HepG2 (cell line): ENCODE data around the gene CCDC87. TPM values are rescaled to one million over a fixed set of nuclear protein-coding genes. Genes with fewer than 3 reads are reported as not detected.

Source experiments
- ATAC-seq: fragments of 200-7000 bp; cut with Tn5 transposase; 3 replicates; pipeline ENCODE4 v1.9.1; 2020; ENCODE audit warnings: mild to moderate bottlenecking, moderate library complexity
- BruUV-seq: library from RNA; stranded (reverse); fragments of 400-500 nt; replicated peaks from 2 replicates; lab custom pipeline; 2021; lab: Mats Ljungman, UMichigan
- CTCF ChIA-PET: fragments of 300-600 bp; formaldehyde crosslinking; extraction: SDS; loops from one replicate; lab custom pipeline; 2021; ENCODE audit warnings: low total read pairs, inconsistent platforms, low intra/inter-chr PET ratio; lab: Yijun Ruan, JAX
- POLR2A ChIA-PET: fragments of 350-600 bp; sonication (Branson Sonifier 250); formaldehyde crosslinking; loops from one replicate; lab custom pipeline; 2020; ENCODE audit warnings: antibody characterized with exemption, inconsistent platforms; lab: Yijun Ruan, JAX
- DNase-seq: peaks from one replicate; pipeline ENCODE4 v3.0.0-alpha.2; 2015; ENCODE audit warnings: low spot score
- FAIRE-seq: peaks from 3 replicates; lab custom pipeline; 2011; peaks lifted over from hg19 to GRCh38; lab: Jason Lieb, UNC
- H2AFZ ChIP-seq: one replicate; pipeline ENCODE4 v1.6.1; 2011; ENCODE audit warnings: low read length, inconsistent platforms
- H3K27ac ChIP-seq: fragments of 300-600 bp; 3 replicates; pipeline ENCODE4 v1.8.0; 2011; ENCODE audit warnings: mixed run types, mild to moderate bottlenecking, mixed read lengths, low read length, inconsistent platforms; ENCODE audit not compliant: insufficient read depth; ENCODE audit errors: extremely low read length
- H3K27me3 ChIP-seq, 2 experiments: fragments of 200-600 bp in 1 of 2; 2 replicates in 1 of 2; 3 replicates in 1 of 2; pipeline versions ENCODE4 v1.6.0 to v1.8.0; 2011; ENCODE audit warnings: low read length in 2 of 2, mild to moderate bottlenecking in 2 of 2, moderate library complexity in 2 of 2, inconsistent platforms in 1 of 2; ENCODE audit not compliant: insufficient read depth in 2 of 2, control insufficient read depth in 1 of 2
- H3K36me3 ChIP-seq, 2 experiments: fragments of 200-600 bp in 1 of 2; replicated peaks in 1 of 2; 2 replicates in 1 of 2; 3 replicates in 1 of 2; pipeline versions ENCODE4 v1.5.1 to v1.8.0; 2011; ENCODE audit warnings: low read length in 2 of 2, inconsistent platforms in 1 of 2; ENCODE audit not compliant: insufficient read depth in 2 of 2, control insufficient read depth in 1 of 2
- H3K4me1 ChIP-seq: 2 replicates; pipeline ENCODE4 v1.5.1; 2012; ENCODE audit warnings: low read length, inconsistent platforms; ENCODE audit not compliant: insufficient read depth
- H3K4me2 ChIP-seq: 2 replicates; pipeline ENCODE4 v1.6.0; 2011; ENCODE audit warnings: low read depth, low read length, inconsistent platforms
- H3K4me3 ChIP-seq, 3 experiments: fragments of 200-600 bp in 1 of 3; sonication (generic), shearing (Covaris generic) in 1 of 3; replicated peaks in 1 of 3; 2 replicates each; pipeline ENCODE4 v1.5.1; 2011 to 2016; ENCODE audit warnings: low read length in 3 of 3, inconsistent platforms in 2 of 3, low read depth in 2 of 3, mild to moderate bottlenecking in 2 of 3, control low read depth in 1 of 3, mixed read lengths in 1 of 3; ENCODE audit not compliant: insufficient read depth in 1 of 3
- H3K79me2 ChIP-seq: one replicate; pipeline ENCODE4 v1.6.1; 2011; ENCODE audit warnings: low read length, inconsistent platforms; ENCODE audit not compliant: insufficient read depth
- H3K9ac ChIP-seq: 2 replicates; pipeline ENCODE4 v1.6.0; 2011; ENCODE audit warnings: mild to moderate bottlenecking, low read depth, low read length, inconsistent platforms; ENCODE audit not compliant: insufficient read depth
- H3K9me3 ChIP-seq: 2 replicates; pipeline ENCODE4 v1.5.1; 2012; ENCODE audit warnings: mild to moderate bottlenecking, low read length
- H4K20me1 ChIP-seq: 2 replicates; pipeline ENCODE4 v1.6.0; 2011; ENCODE audit warnings: inconsistent platforms, mild to moderate bottlenecking, low read length, moderate library complexity; ENCODE audit not compliant: insufficient read depth
- AGO2 ChIP-seq: fragments of 200-400 bp; formaldehyde crosslinking; optimal IDR thresholded peaks from 2 replicates; pipeline ENCODE3; 2017; ENCODE audit warnings: mild to moderate bottlenecking, low read depth, low read length, moderate library complexity
- FOXO1 ChIP-seq: sonication (generic); formaldehyde crosslinking; IDR thresholded peaks from 2 replicates; pipeline ENCODE4 v1.4.0; 2020; ENCODE audit warnings: missing genetic modification reagents
- HIC2 ChIP-seq: sonication (generic); formaldehyde crosslinking; IDR thresholded peaks from 2 replicates; pipeline ENCODE4 v1.9.0; 2022; ENCODE audit warnings: low read depth, missing genetic modification reagents
- MAX ChIP-seq: IDR thresholded peaks from 2 replicates; pipeline ENCODE4 v1.6.1; 2012; ENCODE audit warnings: inconsistent platforms
- MNT ChIP-seq: fragments of 450-650 bp; IDR thresholded peaks from 2 replicates; pipeline ENCODE4 v1.6.1; 2016
- MTA1 ChIP-seq: sonication (generic); formaldehyde crosslinking; IDR thresholded peaks from 2 replicates; pipeline ENCODE4 v1.4.0; 2020; ENCODE audit warnings: missing genetic modification reagents, mild to moderate bottlenecking, borderline replicate concordance
- NFE2L2 ChIP-seq: fragments of 150-350 bp; IDR thresholded peaks from 2 replicates; pipeline ENCODE4 v1.6.1; 2014; ENCODE audit warnings: low read length
- PBX3 ChIP-seq: sonication (generic); formaldehyde crosslinking; IDR thresholded peaks from 2 replicates; pipeline ENCODE4 v1.8.1; 2023; ENCODE audit warnings: missing genetic modification reagents, inconsistent platforms, borderline replicate concordance
- RCOR2 ChIP-seq: IDR thresholded peaks from 2 replicates; pipeline ENCODE4 v1.6.1; 2016; ENCODE audit warnings: missing biosample characterization, missing genetic modification reagents
- U2AF1 ChIP-seq: fragments of 200-400 bp; formaldehyde crosslinking; optimal IDR thresholded peaks from 2 replicates; pipeline ENCODE3; 2017; ENCODE audit warnings: mild to moderate bottlenecking, low read depth, low read length
- ZBTB7B ChIP-seq: sonication (generic); formaldehyde crosslinking; IDR thresholded peaks from 2 replicates; pipeline ENCODE4 v1.4.0; 2020; ENCODE audit warnings: missing genetic modification reagents
- ZNF253 ChIP-seq: sonication (generic); formaldehyde crosslinking; IDR thresholded peaks from 2 replicates; pipeline ENCODE4 v1.8.0; 2022; ENCODE audit warnings: mild to moderate bottlenecking, missing genetic modification reagents, borderline replicate concordance
- ZNF883 ChIP-seq: sonication (generic); formaldehyde crosslinking; IDR thresholded peaks from 2 replicates; pipeline ENCODE4 v1.5.1; 2020; ENCODE audit warnings: mild to moderate bottlenecking, missing genetic modification reagents; ENCODE audit errors: not compliant biosample characterization
- WGBS: methylation state at CpG from one replicate; pipeline ENCODE4 v1.1.6; 2017; ENCODE audit warnings: low lambda C conversion rate; 5-methylcytosine and 5-hydroxymethylcytosine counted together
- in situ Hi-C: cut with HindIII; loops from 2 replicates; pipeline ENCODE4 v1.10.0; 2017; ENCODE audit warnings: low pct_unique_long_range_greater_than_20kb; ENCODE audit not compliant: extremely low pct_ligation_motif_present
- intact Hi-C: fragments of 100-400 bp; cut with micrococcal nuclease; formaldehyde crosslinking; loops from one replicate; pipeline ENCODE4 v1.10.0; 2022; ENCODE audit not compliant: unreplicated experiment
- polyA plus RNA-seq, 8 experiments: library from polyadenylated mRNA; depleted of rRNA in 3 of 8; stranded (reverse) in 7 of 8; unstranded in 1 of 8; fragments of >200 nt; fragmentation: Illumina TruSeq in 4 of 8; extraction: Trizol in 4 of 8; gene quantifications; 2 replicates each; pipeline versions ENCODE4 v1.2.1 to v1.2.3, GENCODE V29; 2011 to 2016; ENCODE audit warnings: low read depth in 4 of 8, missing spikeins in 1 of 8, mixed read lengths in 1 of 8; ENCODE audit not compliant: insufficient read depth in 1 of 8
- total RNA-seq, 5 experiments: library from RNA; depleted of rRNA; stranded (reverse); fragments of >200 nt; fragmentation: Illumina TruSeq; extraction: Trizol; gene quantifications; 2 replicates each; pipeline ENCODE4 v1.2.3, GENCODE V29; 2016; ENCODE audit warnings: low read depth in 1 of 5

The CCDC87 gene
- total and polyA plus RNA-seq, 2 of the 13 experiments (the other 11 are each of a cell fraction or from before 2014, with no cell fraction given): 0.05 to 0.42 TPM

- in situ Hi-C loops (no loop called here), intact Hi-C loops (no loop called here)
- WGBS: 95% methylated on average over 14 of the region's 26 CpGs
- ATAC-seq: no peak
- Histone ChIP-seq H3K4me2 (no peak overlapping the region), H3K4me3 (no peak overlapping the region), H3K27ac (no peak overlapping the region), H3K4me1 (peaks cover 30% of the 10 kb centered on the region), H3K36me3 (no peaks in the 10 kb centered on the region), H3K9me3 (no peaks in the 10 kb centered on the region), H3K9ac (no peak overlapping the region), H4K20me1 (no peaks in the 10 kb centered on the region), H3K27me3 (peaks cover 0 to 2% of the 10 kb centered on the region in 2 experiments; a peak in 3 of 5 replicates), H3K79me2 (no peaks in the 10 kb centered on the region), H2AFZ (no peak overlapping the region)
- no TSS peak for BruUV-seq
- ChIA-PET POLR2A (no interaction called here), CTCF (no interaction called here)
- no peak for FAIRE-seq
- no peak for DNase-seq
- TF ChIP-seq AGO2: peak; percentile 38
- no peak for TF ChIP-seq MAX
- no peak for TF ChIP-seq RCOR2 (CRISPR knock-in tag)
- TF ChIP-seq ZNF883 (CRISPR knock-in tag): no peak
These were observed 49.4 kb downstream of the CCDC87 start for GRCh38 chr11:66543263-66544107.

- H3K4me3 ChIP-seq: no peak overlapping the region
- no peak overlapping the region for H2AFZ ChIP-seq
- in situ Hi-C loops: no loop called here
- no peak overlapping the region for H3K4me2 ChIP-seq
- no peak overlapping the region for H3K27ac ChIP-seq
- no peak for ATAC-seq
- CTCF ChIA-PET: no interaction called here
- H3K36me3 ChIP-seq: no peaks in the 10 kb centered on the region
- BruUV-seq: no TSS peak
- DNase-seq: no peak
- H3K9me3 ChIP-seq: no peaks in the 10 kb centered on the region
- intact Hi-C loops: no loop called here
- no peak for FAIRE-seq
- no peaks in the 10 kb centered on the region for H3K79me2 ChIP-seq
- POLR2A ChIA-PET: no interaction called here
- 95% methylated on average over 10 of the region's 10 CpGs for WGBS
- H3K27me3 ChIP-seq: no peaks in the 10 kb centered on the region; a peak in 3 of 5 replicates
- no peaks in the 10 kb centered on the region for H4K20me1 ChIP-seq
- peaks cover 19% of the 10 kb centered on the region for H3K4me1 ChIP-seq
- H3K9ac ChIP-seq: no peak overlapping the region
- TF ChIP-seq U2AF1 (no peak), PBX3 (CRISPR knock-in tag) (no peak), MTA1 (CRISPR knock-in tag) (no peak), ZBTB7B (no peak), FOXO1 (no peak), NFE2L2 (no peak), HIC2 (CRISPR knock-in tag) (no peak), MNT (no peak), ZNF253 (no peak)
These were observed 50.5 kb downstream of the CCDC87 start for GRCh38 chr11:66542362-66542761.
